WI38 (cell line): Measurements from ENCODE around the gene KCTD10.
A peak's percentile ranks its signal among the peaks of the same experiment; 100 is the strongest.

Experiments
- H3K4me3 ChIP-seq: 2 replicates; pipeline ENCODE4 v1.5.1; 2011; ENCODE audit warnings: low read depth, mild to moderate bottlenecking, control low read depth, low read length
- CTCF ChIP-seq: IDR thresholded peaks from 2 replicates; pipeline ENCODE4 v1.5.1; 2012; ENCODE audit warnings: low read depth, mild to moderate bottlenecking, control low read depth, low read length

The KCTD10 gene

GRCh38 chr12:109473006-109473405 lies 4.1 kb downstream of the KCTD10 start:
- no peak for TF ChIP-seq CTCF
- no peak overlapping the region for H3K4me3 ChIP-seq

DNA sequence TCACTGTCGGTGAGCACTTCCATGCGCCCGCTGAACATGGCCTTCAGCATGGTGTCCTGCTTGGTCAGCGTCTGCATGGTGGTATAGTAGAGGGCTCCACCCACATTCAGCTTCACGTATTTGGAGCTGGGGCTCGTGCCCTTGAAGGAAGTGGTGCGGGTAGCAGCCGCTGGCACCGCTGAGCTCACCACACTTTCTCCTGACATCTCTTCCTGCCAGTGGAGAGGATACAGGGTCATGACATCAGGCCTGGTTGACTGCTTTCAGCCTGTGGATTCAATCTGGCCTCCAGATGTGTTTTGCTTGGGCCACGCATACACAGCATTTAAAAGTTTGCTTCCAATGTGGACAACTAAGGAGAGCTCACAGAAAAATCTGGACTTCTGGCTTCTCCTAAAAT lies 7.6 kb downstream of the KCTD10 start:
- no peak for TF ChIP-seq CTCF
- H3K4me3 ChIP-seq = no peak overlapping the region

DNA sequence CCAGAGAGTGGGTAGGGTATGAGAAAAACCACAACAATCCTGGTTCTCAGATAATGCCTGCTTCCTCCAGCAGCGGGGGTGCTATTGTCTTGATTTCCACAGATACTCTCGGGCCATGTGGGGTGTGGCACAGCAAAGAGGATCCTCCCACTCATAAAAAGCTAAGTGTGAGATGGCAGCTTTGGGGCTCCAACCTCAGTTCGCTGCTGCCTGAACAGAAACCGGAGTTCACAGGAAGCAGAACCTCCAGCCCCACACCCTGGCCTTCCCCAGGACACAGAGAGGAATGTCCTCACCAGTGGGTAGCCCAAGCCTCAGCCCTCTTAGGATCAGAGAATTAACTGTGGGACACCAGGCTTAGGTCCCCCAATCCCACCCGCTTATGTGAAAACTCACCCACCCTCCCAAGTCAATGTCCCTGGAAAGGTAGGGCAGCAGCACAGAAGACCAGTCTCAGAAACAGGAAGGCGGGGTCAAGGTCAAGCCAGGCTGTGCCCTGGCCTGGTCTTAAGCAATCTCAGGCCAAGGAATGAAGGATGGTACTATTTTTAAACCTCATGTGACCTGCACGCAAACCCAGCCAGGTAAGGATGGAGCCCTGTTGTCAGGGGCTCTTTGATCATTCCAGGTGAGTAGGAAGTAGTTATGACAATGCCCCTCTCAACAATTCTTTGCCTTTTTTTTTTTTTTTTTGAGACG lies 9.0 kb downstream of the KCTD10 start:
- H3K4me3 ChIP-seq = no peak overlapping the region
- no peak for TF ChIP-seq CTCF

- TF ChIP-seq CTCF = no peak
- H3K4me3 ChIP-seq = no peak overlapping the region
These were observed 10.3 kb downstream of the KCTD10 start for GRCh38 chr12:109466821-109467220.

DNA sequence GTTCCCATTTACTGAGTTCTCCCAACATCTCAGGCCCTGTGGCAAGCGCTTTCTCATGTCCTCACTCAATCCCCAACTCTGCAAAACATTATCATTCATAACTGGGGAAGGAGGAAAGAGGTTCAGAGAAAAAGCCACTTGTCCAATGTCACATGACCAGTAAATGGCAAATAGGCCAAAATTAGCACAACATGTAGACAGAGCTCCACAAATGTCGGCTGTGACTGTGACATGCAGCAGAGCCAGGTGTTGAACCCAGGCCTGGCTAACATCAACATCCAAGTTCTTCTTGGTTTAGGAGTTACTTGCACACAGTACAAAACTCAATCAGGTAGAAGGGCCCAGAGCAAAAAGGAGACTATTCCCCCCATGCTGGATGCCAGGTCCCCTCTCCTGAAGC lies 10.8 kb downstream of the KCTD10 start:
- H3K4me3 ChIP-seq = no peak overlapping the region
- TF ChIP-seq CTCF = no peak

- H3K4me3 ChIP-seq = no peak overlapping the region
- no peak for TF ChIP-seq CTCF
These were observed 12.3 kb downstream of the KCTD10 start for GRCh38 chr12:109464642-109465351.

DNA sequence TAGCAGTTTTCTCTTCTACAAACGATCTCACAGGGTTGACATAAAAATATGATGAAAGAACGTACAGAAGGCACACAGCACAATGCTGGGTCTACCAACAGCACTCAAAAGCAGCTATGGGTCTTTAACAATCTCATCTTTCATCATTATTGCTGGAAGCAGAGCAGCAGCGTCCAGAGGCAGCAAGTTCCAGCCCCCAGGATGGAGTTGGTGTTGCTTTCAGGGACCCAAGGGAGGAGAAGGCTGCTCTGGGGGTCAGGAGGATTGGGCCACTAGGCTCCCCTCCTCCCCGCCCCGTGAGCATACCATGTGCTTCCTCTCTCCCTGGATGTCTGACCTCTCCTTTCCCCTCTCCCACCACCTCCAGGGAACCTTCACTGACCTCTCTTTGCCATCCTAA lies 13.3 kb downstream of the KCTD10 start:
- H3K4me3 ChIP-seq = peak overlapping the region; percentile 46
- no peak for TF ChIP-seq CTCF
